ENCODE measurements around the gene RABAC1.

GRCh38 chr19:41915776-41916414, 43.2 kb downstream of the RABAC1 start:
- TF ChIP-seq CTCF (optimal IDR thresholded peaks at IDR 0.05 in 1 of 3, IDR thresholded peaks at IDR 0.05 in 1 of 3, conservative IDR thresholded peaks at IDR 0.05 in 1 of 3; ENCODE audit: extremely low read depth in 1 of 3, insufficient read depth in 2 of 3, low read length in 3 of 3): no peak
- no peak for TF ChIP-seq EZH2 (IDR thresholded peaks at IDR 0.05; ENCODE audit: low read length)

Measured in keratinocyte (primary cell).